CD4-positive, alpha-beta memory T cell (primary cell): ENCODE measurements around the gene PLA2G4C. TPM values are rescaled to one million over a fixed set of nuclear protein-coding genes. Genes with fewer than 3 reads are reported as not detected.
A peak's percentile ranks its signal among the peaks of the same experiment; 100 is the strongest.
"Not testable (repeated sequence)": the region's sequence is repeated elsewhere in the genome, so short reads cannot be mapped to it uniquely, and the experiment has no call there.

Experiments used
- CTCF ChIA-PET: fragments of 350-600 bp; sonication (Branson Sonifier 250); formaldehyde crosslinking; loops from one replicate; lab custom pipeline; 2021; ENCODE audit warnings: inconsistent platforms; ENCODE audit not compliant: partially characterized antibody; lab: Charles Lee
- POLR2A ChIA-PET: fragments of 350-600 bp; sonication (Branson Sonifier 250); formaldehyde crosslinking; loops from one replicate; lab custom pipeline; 2021; ENCODE audit not compliant: partially characterized antibody; lab: Charles Lee
- DNase-seq, 5 donors: peaks; one replicate each; pipeline versions ENCODE4 v3.0.0 to v3.0.0-alpha.2; 2020 to 2022; ENCODE audit warnings: mixed read lengths in 1 of 5
- H3K27ac ChIP-seq: one replicate; pipeline ENCODE4 v1.7.0; 2013; ENCODE audit warnings: low read depth, low read length
- H3K27me3 ChIP-seq: 2 replicates; pipeline ENCODE4 v1.7.0; 2013; ENCODE audit warnings: mild to moderate bottlenecking, low read length, moderate library complexity; ENCODE audit not compliant: insufficient read depth
- H3K36me3 ChIP-seq: 2 replicates; pipeline ENCODE4 v1.7.0; 2013; ENCODE audit warnings: mild to moderate bottlenecking, low read length, moderate library complexity; ENCODE audit not compliant: insufficient read depth
- H3K4me1 ChIP-seq: 2 replicates; pipeline ENCODE4 v1.7.0; 2013; ENCODE audit warnings: mild to moderate bottlenecking, low read length, moderate library complexity; ENCODE audit not compliant: insufficient read depth
- H3K4me3 ChIP-seq, 2 donors: one replicate each; pipeline ENCODE4 v1.7.0; 2013; ENCODE audit warnings: low read length in 2 of 2, mild to moderate bottlenecking in 1 of 2
- H3K9me3 ChIP-seq, 2 donors: one replicate each; pipeline ENCODE4 v1.7.0; 2013; ENCODE audit warnings: low read length in 2 of 2, control low read depth in 1 of 2; ENCODE audit not compliant: control insufficient read depth in 1 of 2
- H3K27ac Mint-ChIP-seq, 7 donors: one replicate each; pipeline ENCODE4 v1.8.0; 2020 to 2021; ENCODE audit warnings: mixed read lengths in 7 of 7, mild to moderate bottlenecking in 6 of 7, inconsistent platforms in 3 of 7, moderate library complexity in 3 of 7
- H3K27me3 Mint-ChIP-seq, 2 donors: one replicate each; pipeline ENCODE4 v1.8.0; 2020 to 2021; ENCODE audit warnings: mixed read lengths in 2 of 2
- H3K36me3 Mint-ChIP-seq, 2 donors: one replicate each; pipeline ENCODE4 v1.8.0; 2020 to 2021; ENCODE audit warnings: mixed read lengths in 2 of 2, inconsistent platforms in 1 of 2, mild to moderate bottlenecking in 1 of 2
- H3K4me1 Mint-ChIP-seq, 4 donors: one replicate each; pipeline ENCODE4 v1.8.0; 2020 to 2021; ENCODE audit warnings: mixed read lengths in 4 of 4, mild to moderate bottlenecking in 1 of 4
- H3K4me3 Mint-ChIP-seq, 8 donors: one replicate each; pipeline ENCODE4 v1.8.0; 2020 to 2021; ENCODE audit warnings: mixed read lengths in 8 of 8, mild to moderate bottlenecking in 7 of 8, moderate library complexity in 6 of 8, inconsistent platforms in 3 of 8
- H3K9me3 Mint-ChIP-seq, 8 donors: one replicate each; pipeline ENCODE4 v1.8.0; 2020 to 2021; ENCODE audit warnings: mixed read lengths in 8 of 8, mild to moderate bottlenecking in 5 of 8, inconsistent platforms in 3 of 8, moderate library complexity in 1 of 8
- intact Hi-C: fragments of 100-400 bp; cut with micrococcal nuclease; formaldehyde crosslinking; loops from one replicate; pipeline ENCODE4 v1.15.1; 2023
- polyA plus RNA-seq, 2 donors: library from polyadenylated mRNA; unstranded; fragments of 300-500 nt; fragmentation: Illumina TruSeq; gene quantifications; one replicate each; pipeline ENCODE4 v1.2.3, GENCODE V29; 2021
- total RNA-seq, 2 experiments: library from RNA; stranded (reverse); gene quantifications; one replicate each; pipeline ENCODE4 v1.2.3, GENCODE V29; 2021

The PLA2G4C gene
- total and polyA plus RNA-seq, 4 experiments from 2014 or later: 0.44 to 11.1 (median 5.8) TPM

DNA sequence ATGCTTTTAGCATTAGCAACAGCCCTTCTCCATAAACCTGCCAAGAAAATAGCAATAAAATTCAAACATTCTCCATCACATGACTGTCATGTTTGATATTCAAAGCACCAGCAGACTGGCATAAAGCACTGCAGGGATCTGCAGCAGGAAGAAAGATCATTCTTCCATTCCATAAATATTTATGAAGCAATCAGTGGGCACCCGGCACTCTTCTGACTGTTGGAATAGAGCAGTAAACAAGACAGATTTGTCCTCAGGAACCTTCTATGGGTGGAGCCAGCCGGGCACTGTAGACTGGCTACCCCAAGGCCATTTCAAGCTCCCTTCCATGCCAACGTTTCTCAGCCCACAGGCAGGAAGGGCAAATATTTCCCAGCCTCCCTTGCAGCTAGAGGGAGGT lies 25.5 kb downstream of the PLA2G4C start:
- no peaks in the 10 kb centered on the region for H3K27me3 ChIP-seq
- Mint-ChIP-seq H3K36me3 (no peaks in the 10 kb centered on the region), H3K9me3 (no peaks in the 10 kb centered on the region), H3K27ac (no peak overlapping the region), H3K27me3 (peaks cover 2 to 14% of the 10 kb centered on the region in 2 donors), H3K4me3 (no peak overlapping the region), H3K4me1 (no peaks in the 10 kb centered on the region)
- CTCF ChIA-PET: no interaction called here
- no peak overlapping the region for H3K4me3 ChIP-seq
- no peaks in the 10 kb centered on the region for H3K4me1 ChIP-seq
- H3K36me3 ChIP-seq: no peaks in the 10 kb centered on the region
- no peak overlapping the region for H3K27ac ChIP-seq
- POLR2A ChIA-PET: no interaction called here
- H3K9me3 ChIP-seq: no peaks in the 10 kb centered on the region
- intact Hi-C loops: no loop called here
- no peak for DNase-seq

GRCh38 chr19:48081106-48081505 lies 29.5 kb downstream of the PLA2G4C start:
- ChIA-PET CTCF (no interaction called here), POLR2A (no interaction called here)
- Mint-ChIP-seq H3K36me3 (peaks cover 0 to 6% of the 10 kb centered on the region in 2 donors), H3K27ac (no peak overlapping the region), H3K9me3 (no peaks in the 10 kb centered on the region), H3K4me3 (no peak overlapping the region), H3K4me1 (no peaks in the 10 kb centered on the region), H3K27me3 (peaks cover 0 to 7% of the 10 kb centered on the region in 2 donors)
- no peaks in the 10 kb centered on the region for H3K9me3 ChIP-seq
- H3K27ac ChIP-seq: no peak overlapping the region
- no peaks in the 10 kb centered on the region for H3K36me3 ChIP-seq
- H3K27me3 ChIP-seq: no peaks in the 10 kb centered on the region
- no peaks in the 10 kb centered on the region for H3K4me1 ChIP-seq
- intact Hi-C loops: no loop called here
- no peak for DNase-seq
- H3K4me3 ChIP-seq: no peak overlapping the region

GRCh38 chr19:48070177-48070769 lies 40.3 kb downstream of the PLA2G4C start:
- POLR2A ChIA-PET, intact Hi-C loops, H3K9me3 ChIP-seq, H3K4me1 ChIP-seq, H3K27ac ChIP-seq, H3K4me3 ChIP-seq, H3K9me3 Mint-ChIP-seq, DNase-seq, CTCF ChIA-PET, H3K4me1 Mint-ChIP-seq, H3K27me3 ChIP-seq, H3K36me3 Mint-ChIP-seq, H3K36me3 ChIP-seq, H3K27ac Mint-ChIP-seq: not testable (repeated sequence)
- Mint-ChIP-seq H3K27me3 (peaks cover 5 to 11% of the 10 kb centered on the region in 2 donors), H3K4me3 (peak overlapping the region in 1 of 8 donors; percentile 7)

GRCh38 chr19:48069435-48069834 lies 41.2 kb downstream of the PLA2G4C start:
- no peak for DNase-seq
- H3K36me3 ChIP-seq: no peaks in the 10 kb centered on the region
- H3K4me1 Mint-ChIP-seq: no peaks in the 10 kb centered on the region
- H3K27ac Mint-ChIP-seq: no peak overlapping the region
- H3K27me3 ChIP-seq: no peaks in the 10 kb centered on the region
- no peaks in the 10 kb centered on the region for H3K4me1 ChIP-seq
- H3K36me3 Mint-ChIP-seq: peaks cover 0 to 4% of the 10 kb centered on the region in 2 donors
- H3K4me3 ChIP-seq: no peak overlapping the region
- peaks cover 4 to 8% of the 10 kb centered on the region in 2 donors for H3K27me3 Mint-ChIP-seq
- intact Hi-C loops: no loop called here
- H3K9me3 ChIP-seq: no peaks in the 10 kb centered on the region
- no peak overlapping the region for H3K4me3 Mint-ChIP-seq
- CTCF ChIA-PET: no interaction called here
- POLR2A ChIA-PET: no interaction called here
- H3K27ac ChIP-seq: no peak overlapping the region
- H3K9me3 Mint-ChIP-seq: peaks cover 0 to 2% (median 0%) of the 10 kb centered on the region in 8 donors

DNA sequence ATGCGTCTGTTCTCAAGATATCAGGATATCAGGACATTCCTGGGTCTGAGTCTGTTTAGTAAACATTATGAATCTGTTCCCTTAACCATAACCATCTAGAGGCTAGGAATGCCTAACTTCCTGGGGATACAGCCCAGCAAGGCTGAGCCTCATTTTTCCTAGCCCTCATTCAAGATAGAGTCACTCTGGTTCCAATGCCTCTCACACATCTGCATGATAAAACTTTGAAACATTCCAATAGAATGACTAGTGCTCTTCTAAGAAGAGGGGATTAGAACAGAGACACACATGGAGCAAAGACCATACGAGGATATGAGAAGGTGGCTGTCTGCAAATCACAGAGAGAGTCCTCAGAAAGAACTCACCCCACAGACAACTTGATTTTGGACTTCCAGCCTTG lies 46.1 kb downstream of the PLA2G4C start:
- intact Hi-C loops: no loop called here
- Histone ChIP-seq H3K4me1 (no peaks in the 10 kb centered on the region), H3K27me3 (no peaks in the 10 kb centered on the region), H3K9me3 (no peaks in the 10 kb centered on the region), H3K4me3 (no peak overlapping the region), H3K27ac (no peak overlapping the region), H3K36me3 (no peaks in the 10 kb centered on the region)
- H3K27me3 Mint-ChIP-seq: peaks cover 0 to 24% of the 10 kb centered on the region in 2 donors
- no peak overlapping the region for H3K27ac Mint-ChIP-seq
- ChIA-PET POLR2A (no interaction called here), CTCF (no interaction called here)
- DNase-seq: no peak
- no peak overlapping the region for H3K4me3 Mint-ChIP-seq
- no peaks in the 10 kb centered on the region for H3K9me3 Mint-ChIP-seq
- H3K4me1 Mint-ChIP-seq: peaks cover 0 to 2% (median 0%) of the 10 kb centered on the region in 4 donors
- H3K36me3 Mint-ChIP-seq: peaks cover 0 to 2% of the 10 kb centered on the region in 2 donors

- Histone ChIP-seq H3K4me3 (no peak overlapping the region), H3K27me3 (no peaks in the 10 kb centered on the region), H3K36me3 (no peaks in the 10 kb centered on the region), H3K4me1 (no peaks in the 10 kb centered on the region), H3K9me3 (no peaks in the 10 kb centered on the region), H3K27ac (no peak overlapping the region)
- CTCF ChIA-PET: no interaction called here
- H3K4me1 Mint-ChIP-seq: peaks cover 0 to 2% (median 0%) of the 10 kb centered on the region in 4 donors
- peak overlapping the region in 1 of 8 donors; percentile 0 for H3K4me3 Mint-ChIP-seq
- intact Hi-C loops: no loop called here
- DNase-seq: no peak
- peaks cover 0 to 21% of the 10 kb centered on the region in 2 donors for H3K27me3 Mint-ChIP-seq
- POLR2A ChIA-PET: no interaction called here
- no peak overlapping the region for H3K27ac Mint-ChIP-seq
- H3K36me3 Mint-ChIP-seq: peaks cover 0 to 2% of the 10 kb centered on the region in 2 donors
- no peaks in the 10 kb centered on the region for H3K9me3 Mint-ChIP-seq
These were observed 48.9 kb downstream of the PLA2G4C start for GRCh38 chr19:48061401-48062344.

DNA sequence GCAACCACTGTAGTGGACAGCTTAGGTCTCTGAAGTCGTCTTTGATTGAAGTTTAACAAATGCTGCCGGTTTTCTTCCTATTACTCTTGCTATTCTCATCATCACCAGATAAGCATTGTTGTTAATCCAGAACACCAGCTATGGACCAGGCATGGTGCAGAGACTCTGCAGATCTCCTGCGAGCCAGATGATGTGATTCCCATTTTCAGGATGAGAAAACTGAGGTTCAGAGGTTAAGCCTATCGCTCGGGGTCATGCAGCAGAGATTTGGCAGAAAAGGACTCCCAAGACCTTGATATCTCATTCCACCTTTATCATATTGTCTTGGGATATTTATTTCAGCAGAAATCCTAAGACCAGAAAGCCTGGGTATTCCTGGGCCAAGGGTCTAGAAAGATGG lies 50.2 kb downstream of the PLA2G4C start:
- POLR2A ChIA-PET: no interaction called here

More for the DNA sequence above, 50.2 kb downstream of the PLA2G4C start:
- H3K4me3 Mint-ChIP-seq: no peak overlapping the region
- H3K4me1 ChIP-seq: no peaks in the 10 kb centered on the region
- H3K4me3 ChIP-seq: no peak overlapping the region
- no peak overlapping the region for H3K27ac Mint-ChIP-seq
- no peak overlapping the region for H3K27ac ChIP-seq
- H3K4me1 Mint-ChIP-seq: peaks cover 0 to 2% (median 0%) of the 10 kb centered on the region in 4 donors
- no peaks in the 10 kb centered on the region for H3K9me3 Mint-ChIP-seq
- CTCF ChIA-PET: no interaction called here
- no peaks in the 10 kb centered on the region for H3K27me3 ChIP-seq
- H3K27me3 Mint-ChIP-seq: peaks cover 0 to 21% of the 10 kb centered on the region in 2 donors
- peaks cover 0 to 2% of the 10 kb centered on the region in 2 donors for H3K36me3 Mint-ChIP-seq
- no peak for DNase-seq
- no peaks in the 10 kb centered on the region for H3K9me3 ChIP-seq
- intact Hi-C loops: no loop called here
- H3K36me3 ChIP-seq: no peaks in the 10 kb centered on the region
